Activated naive CD8-positive, alpha-beta T cell treated with anti-CD3 and anti-CD28 coated beads for 36 hours (primary cell): ENCODE measurements around the gene BUB1. TPM values are rescaled to one million over a fixed set of nuclear protein-coding genes. Genes with fewer than 3 reads are reported as not detected.

Experiments
- DNase-seq: peaks from one replicate; pipeline ENCODE4 v3.0.0; 2021
- H3K27ac Mint-ChIP-seq: one replicate; pipeline ENCODE4 v1.8.0; 2022; ENCODE audit warnings: mild to moderate bottlenecking, moderate library complexity, mixed read lengths
- H3K27me3 Mint-ChIP-seq: one replicate; pipeline ENCODE4 v1.8.0; 2022; ENCODE audit warnings: mild to moderate bottlenecking, mixed read lengths
- H3K36me3 Mint-ChIP-seq: one replicate; pipeline ENCODE4 v1.8.0; 2021; ENCODE audit warnings: mild to moderate bottlenecking, mixed read lengths
- H3K4me1 Mint-ChIP-seq: one replicate; pipeline ENCODE4 v1.8.0; 2021; ENCODE audit warnings: mixed read lengths
- H3K4me3 Mint-ChIP-seq: one replicate; pipeline ENCODE4 v1.8.0; 2022; ENCODE audit warnings: mild to moderate bottlenecking, moderate library complexity, mixed read lengths
- H3K9me3 Mint-ChIP-seq: one replicate; pipeline ENCODE4 v1.8.0; 2022; ENCODE audit warnings: mixed read lengths
- total RNA-seq, 2 experiments: library from RNA; stranded (reverse); gene quantifications; one replicate each; pipeline ENCODE4 v1.2.3, GENCODE V29; 2021

Gene BUB1
- total RNA-seq, 2 experiments from 2014 or later: 75.5 to 80.4 TPM

- Mint-ChIP-seq H3K27me3 (peaks cover 11% of the 10 kb centered on the region), H3K4me1 (peaks cover 27% of the 10 kb centered on the region), H3K36me3 (peaks cover 18% of the 10 kb centered on the region), H3K4me3 (peak overlapping the region; percentile 94), H3K27ac (peak overlapping the region; percentile 94), H3K9me3 (no peaks in the 10 kb centered on the region)
- DNase-seq: peak; percentile 9
Measured at GRCh38 chr2:110678457-110679336, 834 bp upstream of the BUB1 start.

DNA sequence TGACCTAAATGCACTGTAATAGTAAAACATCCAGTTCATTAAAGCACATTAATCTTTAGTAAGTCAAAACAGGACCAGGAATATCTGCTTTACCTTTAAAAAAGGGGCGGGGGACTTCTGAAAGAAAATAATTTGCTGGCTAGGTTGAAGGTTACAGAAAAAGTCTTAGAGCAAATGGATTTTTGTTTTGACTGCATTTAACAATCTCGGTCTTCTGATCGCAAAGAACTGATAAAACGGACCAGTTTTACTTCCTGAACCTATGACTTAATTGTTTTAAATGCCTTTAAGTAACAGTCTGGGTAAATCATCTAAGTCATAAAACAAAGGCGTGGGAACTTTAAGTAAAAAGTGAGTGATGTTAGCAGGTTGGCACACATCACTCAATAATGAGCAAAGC is 783 bp downstream of the BUB1 start:
- Mint-ChIP-seq H3K4me1 (peaks cover 27% of the 10 kb centered on the region), H3K4me3 (peak overlapping the region; percentile 94), H3K36me3 (peaks cover 28% of the 10 kb centered on the region), H3K9me3 (no peaks in the 10 kb centered on the region), H3K27me3 (peaks cover 11% of the 10 kb centered on the region), H3K27ac (peak overlapping the region; percentile 74)
- DNase-seq: no peak

- no peak for DNase-seq
- peaks cover 11% of the 10 kb centered on the region for H3K27me3 Mint-ChIP-seq
- peaks cover 27% of the 10 kb centered on the region for H3K4me1 Mint-ChIP-seq
- H3K9me3 Mint-ChIP-seq: no peaks in the 10 kb centered on the region
- H3K4me3 Mint-ChIP-seq: no peak overlapping the region
- H3K27ac Mint-ChIP-seq: no peak overlapping the region
- H3K36me3 Mint-ChIP-seq: peaks cover 32% of the 10 kb centered on the region
Measured at GRCh38 chr2:110675679-110676078, 2.2 kb downstream of the BUB1 start.

- peaks cover 27% of the 10 kb centered on the region for H3K4me1 Mint-ChIP-seq
- H3K36me3 Mint-ChIP-seq: peaks cover 32% of the 10 kb centered on the region
- DNase-seq: peak; percentile 15
- H3K27me3 Mint-ChIP-seq: peaks cover 11% of the 10 kb centered on the region
- no peaks in the 10 kb centered on the region for H3K9me3 Mint-ChIP-seq
- H3K4me3 Mint-ChIP-seq: peak overlapping the region; percentile 11
- no peak overlapping the region for H3K27ac Mint-ChIP-seq
Measured at GRCh38 chr2:110674620-110675555, 3.0 kb downstream of the BUB1 start.

- no peaks in the 10 kb centered on the region for H3K9me3 Mint-ChIP-seq
- H3K27me3 Mint-ChIP-seq: peaks cover 3% of the 10 kb centered on the region
- no peak overlapping the region for H3K27ac Mint-ChIP-seq
- H3K36me3 Mint-ChIP-seq: peaks cover 42% of the 10 kb centered on the region
- DNase-seq: no peak
- H3K4me3 Mint-ChIP-seq: no peak overlapping the region
- H3K4me1 Mint-ChIP-seq: peaks cover 17% of the 10 kb centered on the region
Measured at GRCh38 chr2:110673201-110673600, 4.7 kb downstream of the BUB1 start.

DNA sequence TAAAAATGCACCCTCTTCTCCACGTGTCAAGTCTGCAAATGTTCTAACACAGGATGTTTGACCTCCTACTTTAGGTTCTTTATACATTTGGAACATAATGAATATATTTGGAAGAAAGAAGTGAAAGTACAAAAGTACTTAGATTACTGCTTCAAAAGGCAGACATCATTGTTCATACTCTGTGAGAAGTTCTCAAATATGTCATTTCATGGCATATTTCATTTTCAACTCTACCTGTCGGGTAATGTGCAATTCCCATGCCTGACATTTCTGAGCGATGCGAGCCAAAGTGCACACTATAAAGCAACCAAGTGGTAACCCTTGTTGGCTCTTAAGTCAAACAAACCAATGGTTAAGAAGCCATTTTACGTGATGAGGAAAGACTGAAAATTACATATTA is 7.0 kb downstream of the BUB1 start:
- no peak overlapping the region for H3K4me3 Mint-ChIP-seq
- no peak for DNase-seq
- H3K9me3 Mint-ChIP-seq: no peaks in the 10 kb centered on the region
- no peak overlapping the region for H3K27ac Mint-ChIP-seq
- H3K4me1 Mint-ChIP-seq: peaks cover 8% of the 10 kb centered on the region
- H3K36me3 Mint-ChIP-seq: peaks cover 38% of the 10 kb centered on the region
- no peaks in the 10 kb centered on the region for H3K27me3 Mint-ChIP-seq

DNA sequence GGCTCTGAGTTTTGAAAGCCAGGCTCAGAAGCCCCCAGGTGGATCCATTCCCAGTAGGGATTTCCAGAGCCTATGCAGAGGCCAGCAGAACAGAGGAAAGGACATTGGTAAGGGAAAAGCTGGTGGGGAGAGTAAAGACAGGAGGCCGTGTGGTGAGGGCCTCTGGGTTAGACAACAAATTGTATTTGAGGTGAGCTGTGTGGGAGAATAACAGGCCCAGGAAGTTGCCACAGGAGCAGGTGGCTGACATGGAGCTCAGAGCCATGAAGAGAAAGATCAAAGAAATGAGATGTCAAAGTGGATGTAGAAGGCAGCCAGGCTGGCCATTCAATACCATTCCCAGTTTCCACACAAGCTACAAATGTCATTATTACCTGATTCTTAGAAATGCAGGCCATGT is 8.8 kb downstream of the BUB1 start:
- H3K27ac Mint-ChIP-seq: no peak overlapping the region
- no peak overlapping the region for H3K4me3 Mint-ChIP-seq
- H3K9me3 Mint-ChIP-seq: no peaks in the 10 kb centered on the region
- no peaks in the 10 kb centered on the region for H3K4me1 Mint-ChIP-seq
- H3K27me3 Mint-ChIP-seq: no peaks in the 10 kb centered on the region
- H3K36me3 Mint-ChIP-seq: peaks cover 37% of the 10 kb centered on the region
- DNase-seq: no peak

DNA sequence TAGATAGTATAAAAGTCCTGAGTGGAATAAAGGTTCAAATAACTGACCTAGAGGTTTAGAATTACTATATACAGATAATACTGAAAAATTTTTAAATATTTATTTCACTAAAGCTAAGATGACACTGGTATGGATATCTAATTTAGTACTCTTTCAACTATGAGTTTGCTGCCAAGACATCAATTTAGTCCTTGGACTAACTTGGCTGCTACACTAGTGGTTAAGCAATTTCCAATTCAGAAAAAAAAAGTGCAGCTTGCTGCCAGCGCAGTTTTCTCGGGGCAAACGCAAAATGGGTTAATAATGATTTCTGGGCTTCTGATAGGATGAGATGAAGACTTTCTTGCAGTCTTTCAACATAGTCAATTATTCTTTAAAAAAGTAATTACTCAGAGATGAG is 10.8 kb downstream of the BUB1 start:
- no peak for DNase-seq
- no peak overlapping the region for H3K27ac Mint-ChIP-seq
- no peaks in the 10 kb centered on the region for H3K4me1 Mint-ChIP-seq
- H3K27me3 Mint-ChIP-seq: no peaks in the 10 kb centered on the region
- no peak overlapping the region for H3K4me3 Mint-ChIP-seq
- no peaks in the 10 kb centered on the region for H3K9me3 Mint-ChIP-seq
- H3K36me3 Mint-ChIP-seq: peaks cover 34% of the 10 kb centered on the region

DNA sequence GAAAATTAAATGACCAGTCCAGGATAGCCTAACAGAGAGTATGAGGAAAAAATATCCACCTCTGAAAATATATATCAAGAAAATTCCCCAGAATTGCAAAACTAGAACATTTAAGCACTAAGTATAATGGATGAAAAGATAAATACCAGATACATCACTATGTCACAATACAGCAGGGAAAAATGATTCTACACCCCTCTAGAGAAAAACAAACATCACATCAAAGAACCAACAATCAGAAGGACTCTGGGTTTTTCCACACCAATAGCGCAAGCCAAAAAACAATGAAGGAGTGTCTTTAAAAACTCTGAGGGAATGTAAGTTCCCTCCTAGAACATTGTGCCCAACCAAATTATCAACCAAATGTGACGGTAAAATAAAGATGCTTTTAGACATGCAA is 13.7 kb downstream of the BUB1 start:
- Mint-ChIP-seq H3K4me1 (no peaks in the 10 kb centered on the region), H3K4me3 (no peak overlapping the region), H3K36me3 (peaks cover 50% of the 10 kb centered on the region), H3K9me3 (no peaks in the 10 kb centered on the region), H3K27me3 (no peaks in the 10 kb centered on the region), H3K27ac (no peak overlapping the region)
- no peak for DNase-seq

GRCh38 chr2:110662560-110662959 is 15.3 kb downstream of the BUB1 start:
- Mint-ChIP-seq H3K27me3 (no peaks in the 10 kb centered on the region), H3K36me3 (peaks cover 48% of the 10 kb centered on the region), H3K4me3 (no peak overlapping the region), H3K9me3 (no peaks in the 10 kb centered on the region), H3K4me1 (no peaks in the 10 kb centered on the region), H3K27ac (no peak overlapping the region)
- no peak for DNase-seq

- no peaks in the 10 kb centered on the region for H3K4me1 Mint-ChIP-seq
- H3K27me3 Mint-ChIP-seq: no peaks in the 10 kb centered on the region
- H3K36me3 Mint-ChIP-seq: peaks cover 58% of the 10 kb centered on the region
- H3K9me3 Mint-ChIP-seq: no peaks in the 10 kb centered on the region
- no peak for DNase-seq
- H3K27ac Mint-ChIP-seq: no peak overlapping the region
- no peak overlapping the region for H3K4me3 Mint-ChIP-seq
Measured at GRCh38 chr2:110660558-110660957, 17.3 kb downstream of the BUB1 start.

DNA sequence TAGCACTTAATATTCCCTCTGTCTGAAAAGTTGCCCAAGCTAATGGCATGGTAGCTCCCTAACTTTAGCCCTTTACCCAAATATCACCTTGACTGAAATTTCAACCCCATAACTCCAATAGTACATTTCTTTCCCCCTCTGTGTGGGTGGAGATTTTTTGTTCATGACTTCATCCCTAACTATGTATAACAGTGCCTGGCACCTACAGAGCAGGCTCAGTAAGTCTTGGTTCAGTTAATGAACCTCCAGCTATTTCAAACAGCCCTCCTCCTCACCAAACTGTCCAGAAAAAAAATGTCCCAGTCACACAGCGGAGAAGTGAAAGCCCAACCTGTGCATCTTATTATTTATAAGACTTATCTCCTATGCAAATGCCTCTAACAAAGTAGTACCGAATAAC is 18.6 kb downstream of the BUB1 start:
- no peaks in the 10 kb centered on the region for H3K9me3 Mint-ChIP-seq
- no peaks in the 10 kb centered on the region for H3K4me1 Mint-ChIP-seq
- no peak overlapping the region for H3K4me3 Mint-ChIP-seq
- no peak for DNase-seq
- H3K27me3 Mint-ChIP-seq: no peaks in the 10 kb centered on the region
- no peak overlapping the region for H3K27ac Mint-ChIP-seq
- peaks cover 58% of the 10 kb centered on the region for H3K36me3 Mint-ChIP-seq

- Mint-ChIP-seq H3K4me1 (no peaks in the 10 kb centered on the region), H3K27me3 (no peaks in the 10 kb centered on the region), H3K27ac (no peak overlapping the region), H3K9me3 (no peaks in the 10 kb centered on the region), H3K4me3 (no peak overlapping the region), H3K36me3 (peaks cover 55% of the 10 kb centered on the region)
- DNase-seq: no peak
Measured at GRCh38 chr2:110657724-110658305, 20.0 kb downstream of the BUB1 start.

DNA sequence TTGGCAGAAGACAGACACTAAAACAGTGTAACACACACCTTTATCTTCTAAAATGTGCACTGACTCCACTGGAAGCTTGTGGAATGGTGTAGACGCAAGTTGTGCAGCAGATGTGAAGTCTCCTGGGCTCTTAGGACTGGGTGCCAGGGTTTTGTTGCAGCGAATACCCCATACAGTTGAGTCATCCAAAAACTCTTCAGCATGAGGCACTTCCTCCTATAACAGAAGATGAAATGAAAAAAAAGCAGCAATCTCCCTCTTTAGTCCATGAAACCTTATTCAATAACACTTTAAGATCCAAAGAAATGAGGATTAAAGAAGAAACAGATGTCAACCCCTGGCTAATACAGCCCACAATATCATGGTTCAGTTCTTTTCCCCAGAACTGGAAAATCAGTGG is 22.2 kb downstream of the BUB1 start:
- Mint-ChIP-seq H3K9me3 (no peaks in the 10 kb centered on the region), H3K27ac (no peak overlapping the region), H3K4me3 (no peak overlapping the region), H3K27me3 (no peaks in the 10 kb centered on the region), H3K36me3 (peaks cover 48% of the 10 kb centered on the region), H3K4me1 (no peaks in the 10 kb centered on the region)
- no peak for DNase-seq

DNA sequence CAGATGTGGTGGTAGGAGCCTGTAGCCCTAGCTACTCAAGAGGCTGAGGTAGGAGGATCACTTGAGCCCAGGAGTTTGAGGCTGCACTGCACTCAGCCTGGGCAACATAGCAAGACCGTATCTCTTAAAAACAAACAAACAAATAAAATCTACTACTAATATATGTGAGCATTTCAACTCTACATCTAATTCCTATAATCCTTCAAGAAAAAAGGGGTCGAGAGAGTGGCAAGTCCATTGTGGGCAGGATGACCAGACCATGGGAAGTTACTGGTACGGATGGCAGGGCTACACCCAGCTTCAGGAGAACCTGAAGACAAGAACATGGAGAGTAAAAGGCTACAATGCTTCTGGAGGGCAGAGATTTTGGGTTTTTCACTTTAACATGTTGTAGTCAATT is 24.0 kb downstream of the BUB1 start:
- peaks cover 39% of the 10 kb centered on the region for H3K36me3 Mint-ChIP-seq
- H3K4me1 Mint-ChIP-seq: no peaks in the 10 kb centered on the region
- H3K27ac Mint-ChIP-seq: no peak overlapping the region
- no peaks in the 10 kb centered on the region for H3K9me3 Mint-ChIP-seq
- DNase-seq: no peak
- H3K4me3 Mint-ChIP-seq: no peak overlapping the region
- no peaks in the 10 kb centered on the region for H3K27me3 Mint-ChIP-seq
